Left colon (tissue), 2 donors: ENCODE data around the gene TM9SF4. TPM values are rescaled to one million over a fixed set of nuclear protein-coding genes. Genes with fewer than 3 reads are reported as not detected.
"Not testable (repeated sequence)": the region's sequence is repeated elsewhere in the genome, so short reads cannot be mapped to it uniquely, and the experiment has no call there.

Experiments used
- ATAC-seq: fragments of 200-7000 bp; cut with Tn5 transposase; one replicate; pipeline ENCODE4 v1.9.1; 2020; ENCODE audit warnings: mild to moderate bottlenecking, moderate library complexity
- DNase-seq, 2 donors: peaks; one replicate each; pipeline ENCODE4 v3.0.0-alpha.2; 2020
- intact Hi-C, 2 donors: fragments of 100-400 bp; cut with DNase I in 1 of 2; cut with micrococcal nuclease in 1 of 2; formaldehyde crosslinking; loops; one replicate each; pipeline versions ENCODE4 v1.11.2 to v1.14.0; 2022; cut with DNase I, micrococcal nuclease
- total RNA-seq, 2 donors: library from RNA; stranded (reverse); fragmentation: NEBNext Ultra II Directional; extraction: Animal tissue kit (Norgen Biotek cat#: 25700); gene quantifications; one replicate each; pipeline ENCODE4 v1.2.1, GENCODE V29; 2021
- donor health status: DM: no; HTN: no; CAD: no.
- donor health status: DM: yes; HTN: yes; CAD: no.

The TM9SF4 gene
- total RNA-seq, 2 donors from 2014 or later, result 62.2 to 78.5 TPM

- intact Hi-C loops, result no loop called here
- DNase-seq (no peak), ATAC-seq (no peak)
These were observed 20.8 kb upstream of the TM9SF4 start for GRCh38 chr20:32088759-32089158.

DNA sequence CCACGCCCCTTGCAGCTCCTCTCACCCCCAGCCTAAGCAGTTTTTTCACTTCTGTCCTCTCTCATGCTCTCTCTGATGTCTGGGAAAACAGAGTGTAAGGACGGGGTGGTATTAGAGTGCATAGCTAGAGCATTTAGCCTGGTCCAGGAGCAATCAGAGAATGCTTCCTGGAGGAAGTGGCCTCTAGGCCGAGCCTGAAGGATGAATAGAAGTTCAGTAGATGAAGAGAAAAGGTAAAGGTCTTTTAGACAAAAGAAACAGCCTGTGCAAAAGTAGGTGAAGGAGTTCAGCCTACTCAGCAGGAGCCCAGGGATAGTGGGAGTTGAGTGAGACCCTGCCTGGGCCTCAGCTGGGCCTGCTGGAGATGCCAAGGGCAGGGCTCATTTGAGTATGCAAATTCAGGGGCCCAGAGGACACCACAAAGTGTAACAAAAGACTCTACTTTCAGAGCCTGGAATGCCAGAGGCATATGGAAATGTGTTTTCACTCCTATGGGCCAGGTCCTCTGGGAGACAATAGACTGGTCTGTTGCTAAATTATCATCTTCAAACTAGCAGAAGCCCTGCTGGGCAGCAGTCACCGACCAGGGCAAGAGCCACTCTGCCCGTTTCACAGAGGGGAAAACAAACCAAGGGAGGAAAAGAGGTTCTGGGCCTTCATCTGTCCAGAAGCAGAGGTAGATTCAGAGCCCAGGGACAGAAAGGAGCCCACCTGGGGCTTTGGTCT lies 19.7 kb upstream of the TM9SF4 start:
- no peak for ATAC-seq
- intact Hi-C loops, result no loop called here
- DNase-seq, result no peak

- intact Hi-C loops, result no loop called here
- peak; percentile 44 to 82 for DNase-seq
- ATAC-seq, result peak; percentile 81
These were observed 17.6 kb upstream of the TM9SF4 start for GRCh38 chr20:32091888-32092346.

GRCh38 chr20:32098786-32099185 lies 10.7 kb upstream of the TM9SF4 start:
- DNase-seq, result no peak
- intact Hi-C loops, result no loop called here

DNA sequence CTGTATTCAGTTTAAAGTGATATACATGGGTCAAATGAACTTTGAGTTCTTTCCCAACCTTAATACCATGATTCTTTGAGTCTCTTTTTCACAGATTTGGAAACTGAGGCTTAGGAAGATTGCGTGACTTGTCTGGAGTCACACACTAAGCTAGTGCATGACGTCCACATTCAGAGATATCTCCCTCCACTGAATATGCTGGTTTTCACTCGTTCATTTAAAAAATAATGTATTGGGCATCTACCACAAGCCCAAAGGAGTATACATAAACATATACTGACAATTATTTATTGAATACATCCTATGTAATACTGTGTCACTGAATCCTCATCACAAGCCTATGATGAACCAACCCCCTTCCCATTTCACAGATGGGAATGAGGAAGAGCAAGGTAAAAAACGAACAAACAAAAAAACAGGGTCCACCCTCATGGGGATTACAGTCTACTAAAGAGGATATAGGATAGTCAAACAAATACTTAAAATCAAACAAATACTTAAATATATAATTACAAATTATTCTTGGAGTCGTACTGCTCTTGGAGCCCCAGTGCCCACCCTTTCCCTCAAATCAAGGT lies 611 bp upstream of the TM9SF4 start:
- ATAC-seq, result no peak
- intact Hi-C loops, result no loop called here
- no peak for DNase-seq

More at GRCh38 chr20:32098786-32099185, 10.7 kb upstream of the TM9SF4 start:
- no peak for ATAC-seq

DNA sequence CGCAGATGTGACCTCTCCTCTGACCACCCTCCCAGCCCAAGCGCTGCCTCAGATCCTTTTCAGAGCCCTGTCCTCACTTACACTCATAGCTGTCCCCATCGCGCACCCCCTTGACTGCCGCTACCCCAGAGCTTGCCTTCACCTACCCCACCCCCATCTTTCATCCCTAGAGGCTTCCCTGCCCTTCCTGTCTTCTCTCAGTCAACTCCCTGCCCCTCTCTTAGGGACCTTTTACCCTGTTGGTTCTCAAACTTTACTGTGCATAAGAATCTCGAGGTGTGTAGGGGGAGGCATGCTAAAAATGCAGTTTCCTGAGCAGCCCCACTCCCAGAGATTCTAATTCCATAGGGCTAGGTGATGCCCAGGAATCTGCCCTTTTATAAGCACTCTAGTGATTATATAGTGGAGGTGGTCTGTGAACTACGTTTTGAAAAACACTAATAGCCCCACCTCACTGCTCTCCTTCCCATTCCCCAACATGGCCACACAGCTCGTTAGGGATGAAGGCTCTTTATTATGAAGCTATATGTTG lies 725 bp downstream of the TM9SF4 start:
- intact Hi-C loops, result no loop called here
- DNase-seq (peak in 1 of 2 donors; percentile 36), ATAC-seq (peak; percentile 11)

- no peak for ATAC-seq
- no peak for DNase-seq
- intact Hi-C loops, result no loop called here
These were observed 1.2 kb downstream of the TM9SF4 start for GRCh38 chr20:32110727-32111126.

- ATAC-seq (peak; percentile 33), DNase-seq (no peak)
- intact Hi-C loops, result no loop called here
These were observed 1.7 kb downstream of the TM9SF4 start for GRCh38 chr20:32111156-32111686.

DNA sequence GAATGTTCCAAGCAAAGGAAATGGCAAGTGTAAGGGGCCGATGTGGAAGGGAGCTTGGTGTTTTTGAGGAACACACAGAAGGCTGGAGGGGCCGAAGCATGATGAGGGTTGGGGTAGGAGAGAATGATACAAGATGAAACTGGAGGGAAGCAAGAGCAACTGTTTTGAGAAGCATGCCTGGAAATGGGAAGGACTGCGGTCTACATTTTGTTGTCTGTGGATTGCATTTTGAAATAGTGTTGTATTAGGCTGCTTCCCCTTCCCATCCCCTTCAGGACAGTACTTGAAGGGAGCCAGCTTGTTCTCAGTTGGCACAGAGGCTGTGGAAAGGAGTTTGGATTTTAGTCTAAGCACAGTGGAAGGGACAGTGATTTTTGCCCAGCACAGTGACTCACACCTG lies 2.2 kb downstream of the TM9SF4 start:
- intact Hi-C loops, result no loop called here
- DNase-seq (peak in 1 of 2 donors; percentile 16), ATAC-seq (no peak)

DNA sequence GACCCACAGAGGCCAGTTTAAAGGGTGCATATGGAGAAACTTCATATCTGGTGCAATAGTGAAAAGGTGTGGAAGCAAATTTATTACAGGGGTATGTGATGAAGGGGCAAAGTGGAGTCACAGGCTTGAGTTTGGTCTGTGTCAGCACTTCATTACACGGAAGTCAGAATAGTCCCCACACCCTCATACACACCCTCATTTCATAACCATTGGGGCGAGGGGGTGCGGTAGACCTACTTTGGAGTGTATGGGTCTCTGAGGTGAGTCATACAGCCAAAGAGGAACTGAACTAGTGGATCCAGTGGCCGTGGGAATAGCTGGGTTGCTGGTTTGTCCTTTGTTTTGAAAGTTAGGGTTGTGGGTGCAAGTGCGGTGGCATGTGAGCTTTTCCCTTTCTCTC lies 3.3 kb downstream of the TM9SF4 start:
- peak; percentile 69 for ATAC-seq
- peak; percentile 50 to 80 for DNase-seq
- intact Hi-C loops, result no loop called here

GRCh38 chr20:32113591-32114260 lies 4.2 kb downstream of the TM9SF4 start:
- intact Hi-C loops, result no loop called here
- no peak for ATAC-seq

GRCh38 chr20:32114305-32114960 lies 4.9 kb downstream of the TM9SF4 start:
- no peak for ATAC-seq
- no peak for DNase-seq
- intact Hi-C loops, result no loop called here

More at GRCh38 chr20:32113591-32114260, 4.2 kb downstream of the TM9SF4 start:
- DNase-seq, result no peak

GRCh38 chr20:32115211-32115767 lies 5.8 kb downstream of the TM9SF4 start:
- intact Hi-C loops, result no loop called here
- no peak for DNase-seq
- ATAC-seq, result no peak

GRCh38 chr20:32116079-32116521 lies 6.6 kb downstream of the TM9SF4 start:
- DNase-seq, result no peak
- intact Hi-C loops, result no loop called here
- ATAC-seq, result no peak

DNA sequence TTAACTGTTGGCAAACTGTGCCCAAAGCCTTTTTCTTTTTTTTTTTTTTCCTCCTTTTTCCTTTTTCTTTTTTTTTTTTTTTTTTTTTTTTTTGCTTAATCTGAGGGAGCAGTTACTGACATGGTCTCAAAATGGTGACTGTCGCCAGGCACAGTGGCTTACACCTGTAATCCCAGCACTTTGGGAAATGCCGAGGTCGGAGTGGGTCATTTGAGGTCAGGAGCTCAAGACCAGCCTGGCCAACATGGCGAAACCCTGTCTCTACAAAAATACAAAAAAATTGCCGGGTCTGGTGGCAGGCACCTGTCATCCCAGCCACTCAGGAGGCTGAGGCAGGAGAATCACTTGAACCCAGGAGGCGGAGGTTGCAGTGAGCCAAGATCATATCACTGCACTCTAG lies 7.3 kb downstream of the TM9SF4 start:
- intact Hi-C loops, DNase-seq, ATAC-seq: not testable (repeated sequence)

DNA sequence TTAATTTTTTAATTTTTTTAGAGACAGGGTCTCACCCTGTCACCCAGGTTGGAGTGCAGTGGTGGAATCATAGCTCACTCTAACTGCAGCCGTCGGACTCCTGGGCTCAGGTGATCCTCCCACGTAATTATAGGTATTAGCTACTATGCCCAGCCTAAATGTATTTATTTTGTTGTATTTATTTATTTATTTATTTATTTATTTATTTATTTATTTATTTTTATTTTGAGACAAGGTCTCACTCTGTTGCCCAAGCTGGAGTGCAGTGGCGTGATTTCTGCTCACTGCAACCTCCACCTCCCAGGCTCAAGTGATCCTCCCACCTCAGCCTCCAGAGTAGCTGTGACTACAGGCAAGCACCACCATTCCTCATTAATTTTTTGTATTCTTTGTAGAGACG lies 8.9 kb downstream of the TM9SF4 start:
- not testable (repeated sequence) for ATAC-seq, DNase-seq

GRCh38 chr20:32119734-32120133 lies 10.2 kb downstream of the TM9SF4 start:
- DNase-seq (no peak), ATAC-seq (no peak)
- intact Hi-C loops, result no loop called here

More for the DNA sequence above, 8.9 kb downstream of the TM9SF4 start:
- intact Hi-C loops, result not testable (repeated sequence)

GRCh38 chr20:32121908-32122307 lies 12.4 kb downstream of the TM9SF4 start:
- DNase-seq, ATAC-seq, intact Hi-C loops: not testable (repeated sequence)
